SIG-M5 treated with dmso at 0.1 percent for 504 hours (cell line): ENCODE data around the gene PRICKLE4.
A peak's percentile ranks its signal among the peaks of the same experiment; 100 is the strongest.

Experiments
- DNase-seq: peaks from one replicate; lab custom pipeline; 2025; ENCODE audit not compliant: unreplicated experiment; lab: John Stamatoyannopoulos, UW

PRICKLE4 gene

DNA sequence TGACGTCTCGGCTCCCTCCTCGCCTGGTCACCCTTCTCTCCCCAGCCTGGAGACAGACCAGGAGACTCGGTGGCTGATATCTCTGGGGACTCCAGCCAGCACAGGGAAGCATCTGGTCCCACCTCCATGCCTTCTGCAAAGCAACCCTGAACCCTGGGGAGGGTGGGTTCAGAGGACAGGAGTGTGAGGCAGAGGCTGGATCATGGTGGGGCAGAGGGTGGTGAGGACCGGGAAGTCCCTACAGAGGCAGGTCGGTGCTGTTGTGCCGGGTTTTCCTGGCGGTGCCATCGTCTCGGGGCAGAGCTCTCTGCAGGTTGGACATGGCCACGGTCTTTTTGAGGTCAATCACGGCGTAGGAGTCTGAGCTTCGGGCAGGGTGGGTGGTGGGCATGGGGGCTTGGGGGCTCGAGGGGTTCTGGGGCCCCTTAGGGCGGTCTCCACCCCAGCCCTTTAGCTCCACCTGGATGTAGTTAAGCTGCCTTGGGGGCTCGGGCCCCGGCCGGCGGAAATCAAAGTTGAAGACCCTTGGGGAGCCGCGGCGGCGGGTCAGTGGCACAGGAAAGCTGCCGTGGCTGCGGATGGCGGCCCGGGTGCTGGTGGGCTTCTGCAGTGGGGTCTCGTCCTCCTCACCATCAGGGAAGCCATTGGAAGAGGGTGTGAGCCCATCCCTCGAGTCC, 10.1 kb upstream of the PRICKLE4 start:
- DNase-seq, result no peak

DNA sequence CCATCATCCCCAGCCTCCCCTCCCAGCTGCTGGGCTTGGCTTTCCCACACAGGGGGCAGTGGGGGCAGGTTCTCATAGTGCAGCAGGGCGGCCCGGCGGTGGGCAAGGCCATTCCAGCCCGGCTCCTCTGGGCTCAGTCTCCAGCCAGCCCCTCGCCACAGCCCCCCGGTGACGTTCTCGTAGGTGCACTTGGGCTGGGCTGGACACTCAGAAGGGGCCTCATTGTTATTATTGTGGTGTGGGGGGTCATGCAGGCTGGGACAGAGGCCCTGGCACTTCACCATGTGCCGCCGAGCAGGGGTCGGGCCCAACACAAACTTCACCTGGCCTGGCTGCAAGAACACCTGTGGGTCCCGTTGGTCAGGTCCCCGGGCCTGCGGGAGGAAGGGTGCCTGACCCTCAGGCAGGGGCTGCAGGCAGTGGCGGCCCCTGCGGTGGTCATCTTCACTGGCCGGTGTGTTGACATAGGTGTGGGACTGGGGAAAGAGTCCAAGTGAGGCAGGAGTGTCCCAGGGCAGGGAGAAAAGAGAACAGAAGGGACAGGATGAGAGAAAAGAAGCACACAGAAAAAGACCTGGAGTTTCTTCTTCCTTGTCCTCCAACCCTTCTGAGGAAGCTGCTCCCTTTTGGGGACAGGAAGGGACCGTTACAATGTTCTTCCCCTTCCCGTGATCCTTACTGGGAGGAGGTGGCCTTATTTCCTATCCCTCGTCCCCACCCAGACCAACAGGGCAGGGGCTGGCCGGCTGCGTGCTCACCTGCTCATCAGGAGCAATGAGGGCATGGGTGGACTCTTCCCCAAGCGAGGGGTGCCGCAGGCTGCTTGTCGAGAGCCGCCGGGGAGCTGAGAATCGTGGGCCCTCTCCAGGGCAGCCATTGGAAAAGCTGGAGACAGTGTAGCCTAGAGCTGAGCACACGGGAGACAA, 9.3 kb upstream of the PRICKLE4 start:
- DNase-seq, result no peak

DNA sequence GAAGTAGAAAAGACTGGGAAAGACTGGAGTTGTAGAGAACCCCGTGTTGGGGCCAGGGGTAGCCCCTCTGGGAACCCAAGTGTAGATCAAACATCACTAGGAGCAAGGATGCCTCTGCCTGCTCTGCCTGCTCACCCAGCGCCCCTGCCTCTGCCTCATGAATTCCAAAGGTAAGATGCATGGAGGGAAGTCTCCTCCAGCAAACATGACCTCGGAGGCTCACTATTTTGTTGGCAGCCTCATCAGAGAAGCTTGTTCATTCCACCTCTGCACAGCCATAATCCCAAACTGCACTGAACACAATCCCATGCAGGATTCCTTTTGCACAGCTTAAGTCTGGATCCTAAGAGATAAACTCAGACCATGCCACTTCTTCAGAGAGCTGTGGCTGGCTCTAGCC, 5.7 kb upstream of the PRICKLE4 start:
- DNase-seq, result no peak

DNA sequence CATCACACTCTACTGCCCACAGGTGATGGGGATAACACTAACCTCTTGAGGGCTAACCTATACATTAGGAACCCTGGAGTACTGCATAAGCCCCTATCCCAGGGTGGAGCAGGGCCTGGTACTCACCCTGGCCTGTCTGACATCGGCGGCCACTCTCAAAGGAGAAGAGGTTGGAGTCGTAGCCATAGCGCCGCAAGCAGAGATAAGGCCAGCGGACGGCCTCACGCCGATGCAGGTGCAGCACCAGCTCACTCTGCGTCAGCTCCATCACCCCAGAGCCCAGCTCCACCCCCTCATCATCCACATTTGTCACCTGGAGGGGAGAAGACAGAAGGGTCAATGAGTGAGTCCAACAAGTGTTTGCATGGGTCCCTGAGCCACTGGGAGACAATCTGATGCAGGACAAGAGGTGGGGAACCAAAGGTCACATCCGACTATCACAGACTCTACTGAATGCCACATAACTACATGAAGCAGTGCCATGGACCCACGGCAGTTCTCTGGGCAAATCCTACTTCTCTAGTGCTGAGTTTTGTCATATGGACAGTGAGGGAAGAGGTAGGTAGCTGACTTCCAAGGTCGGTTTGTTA, 5.2 kb upstream of the PRICKLE4 start:
- no peak for DNase-seq

DNA sequence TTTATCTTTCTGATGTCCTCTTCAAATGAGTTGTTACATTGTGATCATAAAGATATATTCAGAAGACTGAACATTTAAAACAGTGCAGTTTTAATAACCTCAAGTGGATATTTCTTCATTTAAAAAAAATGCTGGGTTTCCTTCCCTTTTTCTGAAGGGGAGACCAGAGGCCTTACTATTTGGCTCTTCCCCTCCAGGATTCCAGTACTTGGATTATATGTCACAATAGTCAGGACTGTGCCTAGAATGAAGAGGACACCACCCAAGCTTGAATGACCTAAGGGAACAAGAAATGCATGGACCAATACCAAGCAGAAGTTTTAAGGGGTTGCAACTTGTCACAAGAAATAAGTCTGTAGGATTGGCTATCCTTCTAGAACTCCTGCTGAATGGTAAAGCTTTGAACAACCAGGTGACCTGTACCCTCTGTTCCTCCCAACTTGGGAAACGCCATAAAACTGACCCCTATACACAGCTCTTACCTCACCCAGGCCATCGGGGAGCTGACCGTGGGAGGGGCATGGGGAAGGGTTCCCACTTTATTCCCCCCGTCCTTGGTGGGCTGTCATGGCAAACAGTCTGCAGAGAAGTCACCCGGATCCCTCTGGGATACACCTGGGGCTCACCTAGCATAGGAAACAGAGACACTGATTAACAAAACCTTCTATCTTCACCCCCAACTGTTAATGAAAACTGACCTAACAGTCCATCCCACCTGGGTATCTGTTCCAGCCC, 2.9 kb upstream of the PRICKLE4 start:
- DNase-seq, result peak; percentile 23

DNA sequence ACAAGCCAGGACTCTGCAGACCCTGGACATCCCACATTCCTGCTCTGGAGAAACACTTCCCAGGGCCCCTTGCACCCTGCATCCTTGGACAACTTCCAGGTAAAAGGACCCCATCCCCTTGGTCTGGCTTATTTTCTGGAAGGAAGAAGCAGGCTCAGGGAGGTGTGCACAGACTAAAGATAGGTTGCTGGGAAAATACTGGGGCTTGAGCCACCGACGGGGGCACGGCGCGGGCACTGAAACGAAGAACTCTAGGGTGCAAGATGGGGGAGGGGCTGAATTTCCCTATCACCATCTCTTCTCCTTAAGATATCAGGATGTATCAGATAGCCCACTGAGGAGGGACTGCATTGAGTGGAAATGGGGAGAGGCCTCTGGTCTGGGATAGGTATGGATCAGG, 1.7 kb upstream of the PRICKLE4 start:
- DNase-seq, result no peak

DNA sequence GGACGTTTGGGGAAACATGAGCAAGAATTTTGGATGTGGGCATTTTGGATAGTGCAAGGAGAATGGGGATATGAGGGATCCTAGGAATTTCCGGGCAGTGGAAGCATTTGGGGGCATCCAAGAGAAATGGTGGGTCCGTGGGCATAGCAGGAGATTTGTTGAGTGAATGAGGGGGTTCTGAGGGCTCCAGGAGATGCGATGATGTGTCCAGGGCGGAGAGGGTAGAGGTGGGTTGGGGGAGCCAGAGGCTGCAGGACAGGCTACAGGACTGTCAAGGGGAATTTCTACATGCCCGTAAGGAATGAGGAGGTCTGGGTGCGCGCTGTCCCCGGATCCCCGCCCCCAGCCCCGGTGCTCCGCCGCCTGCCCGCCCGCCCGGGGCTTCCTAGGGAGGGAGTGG, 1.2 kb upstream of the PRICKLE4 start:
- no peak for DNase-seq

DNA sequence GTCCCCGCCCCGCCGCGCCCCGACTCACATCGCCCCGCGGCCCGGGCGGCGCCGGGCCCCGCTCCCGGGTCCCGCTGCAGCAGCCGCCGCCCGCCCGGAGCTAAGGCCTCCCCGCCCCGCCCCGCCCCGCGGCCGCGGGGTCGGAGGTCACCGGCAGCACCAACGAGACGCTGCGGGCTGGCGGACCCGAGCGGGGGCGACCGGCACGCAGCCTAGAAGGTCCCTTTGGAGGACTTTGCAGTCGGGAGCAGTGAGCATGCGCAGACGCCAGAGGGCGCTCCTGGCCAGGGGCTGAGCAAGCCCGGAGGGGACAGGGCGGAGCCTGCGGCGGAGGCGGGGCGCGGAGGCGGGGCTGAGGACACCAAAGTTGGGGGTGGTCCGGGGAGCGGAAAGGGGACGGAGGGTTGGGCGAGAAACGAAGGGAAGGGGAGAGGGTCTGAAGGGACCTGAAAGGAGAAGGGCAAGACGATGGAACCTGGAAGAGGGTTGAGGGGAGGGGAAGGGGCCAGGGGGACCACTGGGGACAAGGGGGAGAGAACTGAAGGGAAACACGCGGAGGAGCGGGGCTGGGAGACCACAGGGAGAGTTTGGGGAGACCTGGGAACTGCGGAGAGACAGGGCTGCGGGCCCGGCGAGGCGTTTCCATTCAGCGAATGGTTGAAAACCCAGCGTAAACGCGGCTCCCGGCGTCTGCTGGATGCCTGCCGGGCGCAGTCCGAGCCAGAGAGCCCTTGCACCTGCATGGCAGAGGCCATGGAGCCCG, 613 bp upstream of the PRICKLE4 start, which contains the start of gene FRS3:
FRS3 (minus strand) TSS at position 113 of the 763 bp plus-strand sequence. CDS start 2,913 bp downstream, outside the sequence.
- DNase-seq, result peak; percentile 82

DNA sequence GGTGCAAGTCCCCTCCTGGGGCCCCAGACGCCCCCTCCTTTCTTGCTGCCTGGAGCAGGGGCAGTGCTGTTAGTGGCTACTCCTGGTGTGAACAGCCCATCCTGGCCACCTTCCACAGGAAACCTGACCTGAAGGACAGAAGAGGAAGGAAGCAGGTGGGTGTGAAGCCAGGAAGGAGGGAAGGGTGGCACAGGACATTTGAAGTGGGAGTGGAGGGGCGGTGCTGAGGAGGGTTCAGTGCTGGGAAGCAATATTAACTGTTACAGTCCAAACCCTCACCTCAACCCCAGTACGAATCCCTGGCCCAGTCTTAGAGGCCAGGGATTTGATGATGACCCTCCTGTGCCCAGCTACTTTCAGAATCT, 766 bp downstream of the PRICKLE4 start:
- no peak for DNase-seq

DNA sequence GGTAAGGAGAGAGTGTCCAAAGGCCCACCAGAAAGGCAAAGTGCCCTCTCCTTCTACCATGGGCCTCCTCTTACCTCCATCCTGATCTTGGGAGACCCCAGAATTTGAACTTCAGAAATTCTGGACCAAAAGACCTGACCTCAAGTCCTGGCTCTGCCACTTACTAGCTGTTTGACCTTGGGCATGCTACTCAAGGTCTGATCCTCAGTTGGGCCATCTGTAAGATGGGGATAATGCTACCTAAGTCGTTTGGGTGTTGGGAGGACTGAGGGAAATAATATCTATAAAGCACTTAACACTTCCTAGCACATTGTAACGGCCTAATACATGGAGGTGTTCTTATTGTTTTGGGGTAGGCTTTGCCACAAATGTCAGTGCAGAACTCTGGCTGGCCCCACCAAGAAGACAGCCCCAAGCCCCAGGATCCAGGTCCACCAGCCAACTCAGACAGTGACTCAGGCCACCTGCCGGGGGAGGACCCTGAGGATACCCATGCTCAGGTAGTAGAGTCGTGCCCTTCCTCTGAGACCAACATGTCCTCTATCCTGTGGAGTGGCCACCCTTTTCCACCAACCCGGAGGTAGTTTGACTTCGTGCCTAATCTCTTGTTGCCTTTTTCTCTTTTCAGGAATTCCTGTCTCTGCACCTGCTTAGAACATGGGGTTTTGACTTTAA, 2.7 kb downstream of the PRICKLE4 start:
- no peak for DNase-seq

DNA sequence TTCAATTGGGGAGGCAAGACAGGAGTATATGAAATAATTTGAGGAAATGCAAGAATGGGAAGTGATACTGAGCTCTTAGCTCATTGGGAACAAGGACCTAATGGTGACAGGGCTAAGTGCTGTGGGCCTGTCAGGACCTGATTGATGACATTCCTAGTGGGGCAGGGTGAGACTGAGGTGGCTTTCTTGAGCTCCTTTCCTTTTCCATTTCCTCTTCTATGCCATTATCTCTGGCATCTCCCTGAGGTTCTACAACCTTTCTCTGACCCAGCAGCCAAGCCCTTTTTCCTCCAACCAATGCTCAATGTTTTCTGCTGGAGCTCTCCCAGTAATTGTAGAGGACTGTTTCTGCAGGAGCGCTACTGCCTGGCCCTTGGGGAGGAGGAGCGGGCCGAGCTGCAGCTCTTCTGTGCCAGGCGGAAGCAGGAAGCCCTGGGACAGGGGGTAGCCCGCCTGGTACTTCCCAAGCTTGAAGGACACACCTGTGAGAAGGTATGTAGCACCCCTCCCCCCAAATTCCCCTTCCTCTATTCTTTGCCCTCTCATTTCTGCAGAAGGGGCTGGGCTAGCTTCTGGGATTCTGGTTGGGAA, 4.1 kb downstream of the PRICKLE4 start:
- DNase-seq, result peak; percentile 82

DNA sequence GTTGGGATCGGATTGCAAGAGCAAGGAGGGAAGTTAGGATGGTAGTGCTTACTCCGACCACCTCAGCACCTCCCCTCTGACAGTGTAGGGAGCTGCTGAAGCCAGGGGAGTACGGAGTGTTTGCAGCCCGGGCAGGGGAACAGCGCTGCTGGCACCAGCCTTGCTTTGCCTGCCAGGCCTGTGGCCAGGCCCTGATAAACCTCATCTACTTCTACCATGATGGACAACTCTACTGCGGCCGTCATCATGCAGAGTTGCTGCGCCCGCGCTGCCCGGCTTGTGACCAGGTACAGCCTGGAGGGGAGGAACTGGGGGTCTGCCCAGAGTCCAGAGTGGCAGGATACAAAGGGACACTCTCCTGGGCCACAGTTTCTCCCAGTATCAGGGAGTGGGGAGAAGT, 4.7 kb downstream of the PRICKLE4 start:
- no peak for DNase-seq

DNA sequence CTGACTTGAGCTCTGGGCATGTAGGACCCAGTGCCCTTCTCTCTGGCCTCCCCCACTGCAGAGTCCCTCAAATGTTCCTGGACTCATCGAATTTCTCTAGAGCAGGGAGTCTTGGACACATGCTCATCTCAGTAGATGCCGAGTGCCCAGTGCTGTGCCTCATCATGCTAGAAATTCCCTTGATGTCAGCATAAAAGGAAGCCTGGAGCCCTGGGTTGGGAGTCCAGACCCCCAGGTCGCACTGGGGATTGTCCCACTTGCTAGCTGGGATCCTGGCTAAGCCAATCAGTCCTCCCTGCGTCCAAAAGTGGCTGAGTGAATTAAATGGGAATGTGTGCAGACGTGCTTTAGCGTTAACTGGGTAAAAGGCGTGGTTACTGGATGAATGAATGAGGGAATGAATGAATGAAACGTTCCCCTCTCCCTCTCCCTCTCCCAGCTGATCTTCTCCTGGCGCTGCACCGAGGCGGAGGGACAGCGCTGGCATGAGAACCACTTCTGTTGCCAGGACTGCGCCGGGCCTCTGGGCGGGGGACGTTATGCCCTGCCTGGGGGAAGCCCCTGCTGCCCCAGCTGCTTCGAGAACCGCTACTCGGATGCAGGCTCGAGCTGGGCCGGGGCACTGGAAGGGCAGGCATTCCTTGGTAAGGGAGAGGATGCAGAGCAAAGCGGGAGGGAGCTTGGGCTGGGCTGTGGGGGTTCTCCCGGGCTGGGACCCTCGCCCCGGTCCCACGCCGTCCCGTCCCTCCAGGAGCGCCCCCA, 5.3 kb downstream of the PRICKLE4 start:
- DNase-seq, result no peak

DNA sequence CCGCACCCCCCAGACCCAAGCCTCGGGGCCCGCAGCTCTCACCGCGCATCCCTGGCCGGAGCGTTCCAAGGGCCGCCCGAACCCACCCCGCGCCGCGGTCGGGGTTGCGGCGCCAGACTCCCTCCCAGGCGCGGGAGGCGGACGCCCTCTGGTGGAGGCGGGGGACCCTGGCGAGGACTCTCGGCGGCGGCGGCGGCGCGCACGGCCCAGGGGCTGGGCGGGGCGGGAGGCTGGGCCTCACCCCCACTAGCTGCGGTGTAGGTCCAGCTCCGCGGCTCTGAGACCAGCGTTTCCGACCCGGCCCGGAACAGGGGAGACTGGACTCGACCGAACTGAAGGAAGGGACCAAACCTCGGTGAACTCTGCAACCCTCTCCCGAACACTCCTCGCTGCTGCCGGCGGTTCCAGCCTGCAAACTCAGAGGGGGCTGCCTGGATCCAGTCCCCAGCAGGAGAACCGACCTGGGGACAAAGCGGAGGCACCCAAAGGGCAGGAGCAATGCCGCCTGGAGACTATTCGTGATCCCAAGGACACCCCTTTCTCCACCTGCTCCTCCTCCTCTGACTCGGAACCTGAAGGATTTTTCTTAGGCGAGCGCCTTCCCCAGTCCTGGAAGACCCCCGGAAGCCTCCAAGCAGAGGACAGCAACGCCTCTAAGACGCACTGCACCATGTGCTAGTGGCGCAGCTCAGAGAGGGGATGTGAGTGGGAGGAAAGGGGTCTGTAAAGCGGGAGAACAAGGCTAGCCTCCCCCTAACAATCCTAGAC, 6.1 kb downstream of the PRICKLE4 start:
- peak; percentile 70 for DNase-seq

DNA sequence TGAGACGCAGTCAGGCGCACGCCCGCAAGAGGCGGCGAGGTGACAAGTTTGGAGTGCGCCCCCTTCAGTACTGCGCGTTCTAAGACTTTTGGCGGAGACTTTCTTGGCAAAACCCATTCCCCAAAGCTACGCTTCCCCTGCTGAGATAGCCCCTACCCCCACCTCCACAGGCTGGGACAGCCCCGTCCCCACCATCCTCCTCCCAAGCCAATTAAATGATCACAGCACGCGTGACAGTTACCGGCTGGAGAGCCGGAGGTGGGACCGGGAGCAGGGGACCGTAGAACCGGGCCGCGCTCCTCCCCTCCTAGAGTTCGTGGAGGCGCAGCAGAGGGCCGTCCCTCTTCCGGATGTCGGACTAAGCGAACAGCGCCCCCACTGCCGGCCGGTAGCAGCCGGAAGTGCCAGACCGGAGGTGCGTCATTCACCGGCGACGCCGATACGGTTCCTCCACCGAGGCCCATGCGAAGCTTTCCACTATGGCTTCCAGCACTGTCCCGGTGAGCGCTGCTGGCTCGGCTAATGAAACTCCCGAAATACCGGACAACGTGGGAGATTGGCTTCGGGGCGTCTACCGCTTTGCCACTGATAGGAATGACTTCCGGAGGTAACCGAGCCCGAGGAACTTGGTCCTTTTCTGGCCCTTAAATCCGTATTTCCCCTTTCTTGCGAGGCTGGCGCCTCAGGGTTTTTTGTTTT, 6.8 kb downstream of the PRICKLE4 start, which contains the start of gene TOMM6:
TOMM6 (plus strand) TSS at position 476 of the 699 bp plus-strand sequence; CDS start at position 480, 4 bp downstream.
- DNase-seq, result peak; percentile 90

DNA sequence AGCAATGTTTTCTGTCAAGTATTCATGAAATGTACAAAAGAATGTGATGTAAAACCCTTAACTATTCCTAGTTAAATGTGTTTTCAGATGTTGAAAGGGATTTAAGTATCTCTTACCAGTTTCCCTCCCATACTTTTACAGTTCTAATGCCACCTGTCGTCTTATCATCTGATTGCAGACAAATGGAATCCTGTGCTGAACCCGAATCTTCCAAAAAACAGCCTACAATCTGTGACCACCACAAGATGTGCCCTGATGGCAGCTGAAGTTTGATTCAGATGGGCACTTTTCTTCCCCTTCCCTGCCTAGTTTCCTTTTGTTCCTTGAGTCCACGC, 8.8 kb downstream of the PRICKLE4 start:
- DNase-seq, result no peak

DNA sequence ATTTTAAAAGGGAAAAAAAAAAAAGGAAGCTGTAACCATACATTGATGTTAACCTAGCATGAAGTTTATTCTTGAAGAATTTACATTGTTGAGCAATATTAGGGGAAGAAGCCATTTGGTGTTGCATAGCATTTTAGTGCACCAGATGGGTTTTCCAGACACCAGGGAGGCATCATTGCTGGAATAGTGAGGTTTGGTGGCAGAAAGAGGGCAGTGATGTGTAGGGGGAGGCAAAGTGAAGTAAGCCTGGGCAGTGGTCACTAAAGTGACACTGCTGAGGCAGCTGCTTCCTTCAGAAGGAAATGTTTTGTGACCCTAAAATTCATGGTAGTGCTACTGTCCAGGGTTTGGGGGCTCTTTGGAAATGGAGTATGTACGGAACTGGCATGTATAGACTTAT, 9.5 kb downstream of the PRICKLE4 start:
- DNase-seq, result peak; percentile 56
